IMR-90 (cell line): ENCODE measurements around the gene GMEB2. TPM values are rescaled to one million over a fixed set of nuclear protein-coding genes. Genes with fewer than 3 reads are reported as not detected.

Source experiments
- ATAC-seq: fragments of 200-7000 bp; cut with Tn5 transposase; 2 replicates; pipeline ENCODE4 v1.9.1; 2020; ENCODE audit warnings: low read depth, mild to moderate bottlenecking, moderate library complexity
- BruUV-seq: library from RNA; stranded (reverse); fragments of 400-500 nt; replicated peaks from 2 replicates; lab custom pipeline; 2021; lab: Mats Ljungman, UMichigan
- CTCF ChIA-PET: fragments of 300-600 bp; formaldehyde crosslinking; extraction: SDS; loops from one replicate; lab custom pipeline; 2021; ENCODE audit warnings: antibody characterized with exemption; lab: Yijun Ruan, JAX
- POLR2A ChIA-PET: fragments of 300-600 bp; sonication (Branson Sonifier 250); formaldehyde crosslinking; loops from one replicate; lab custom pipeline; 2022; ENCODE audit warnings: antibody characterized with exemption; ENCODE audit not compliant: unreplicated experiment; lab: Charles Lee
- DNase-seq: peaks from one replicate; pipeline ENCODE4 v3.0.0; 2013
- H2AFZ ChIP-seq: replicated peaks from 2 replicates; pipeline ENCODE3; 2013; ENCODE audit warnings: low read length, mild to moderate bottlenecking; ENCODE audit not compliant: poor library complexity
- H2AK5ac ChIP-seq: 2 replicates; pipeline ENCODE4 v1.6.1; 2013; ENCODE audit warnings: low read depth, low read length, inconsistent platforms
- H2AK9ac ChIP-seq: replicated peaks from 2 replicates; pipeline ENCODE3; 2013; ENCODE audit warnings: mild to moderate bottlenecking, low read depth, low read length, moderate library complexity; ENCODE audit not compliant: poor library complexity
- H2BK120ac ChIP-seq: 2 replicates; pipeline ENCODE4 v1.6.1; 2013; ENCODE audit warnings: low read depth, low read length, inconsistent platforms
- H2BK15ac ChIP-seq: 3 replicates; pipeline ENCODE4 v1.6.1; 2013; ENCODE audit warnings: low read depth, low read length, inconsistent platforms
- H2BK20ac ChIP-seq: 2 replicates; pipeline ENCODE4 v1.6.1; 2013; ENCODE audit warnings: low read depth, mild to moderate bottlenecking, inconsistent platforms, low read length, moderate library complexity
- H2BK5ac ChIP-seq: 2 replicates; pipeline ENCODE4 v1.6.1; 2013; ENCODE audit warnings: mild to moderate bottlenecking, low read depth, low read length, inconsistent platforms; ENCODE audit not compliant: poor library complexity, severe bottlenecking
- H3K14ac ChIP-seq: replicated peaks from 2 replicates; pipeline ENCODE4 v1.6.1; 2013; ENCODE audit warnings: low read depth, low read length, inconsistent platforms
- H3K18ac ChIP-seq: 2 replicates; pipeline ENCODE4 v1.6.1; 2013; ENCODE audit warnings: low read depth, low read length, control low read depth
- H3K23ac ChIP-seq: 2 replicates; pipeline ENCODE4 v1.6.1; 2013; ENCODE audit warnings: low read depth, low read length, inconsistent platforms
- H3K27ac ChIP-seq: 2 replicates; pipeline ENCODE4 v1.5.1; 2013; ENCODE audit warnings: mild to moderate bottlenecking, control low read depth, low read length; ENCODE audit not compliant: insufficient read depth
- H3K27me3 ChIP-seq: 2 replicates; pipeline ENCODE4 v1.6.1; 2013; ENCODE audit warnings: low read length; ENCODE audit not compliant: control insufficient read depth, insufficient read depth
- H3K36me3 ChIP-seq: 2 replicates; pipeline ENCODE4 v1.6.1; 2013; ENCODE audit warnings: low read length, mixed read lengths; ENCODE audit not compliant: control insufficient read depth, insufficient read depth
- H3K4ac ChIP-seq: 2 replicates; pipeline ENCODE4 v1.6.1; 2013; ENCODE audit warnings: low read depth, low read length, inconsistent platforms
- H3K4me1 ChIP-seq: 2 replicates; pipeline ENCODE4 v1.6.1; 2013; ENCODE audit warnings: low read length, mixed read lengths; ENCODE audit not compliant: control insufficient read depth, insufficient read depth
- H3K4me2 ChIP-seq: 2 replicates; pipeline ENCODE4 v1.6.1; 2013; ENCODE audit warnings: low read depth, mild to moderate bottlenecking, control low read depth, low read length, moderate library complexity
- H3K4me3 ChIP-seq: 2 replicates; pipeline ENCODE4 v1.5.1; 2013; ENCODE audit warnings: low read depth, mild to moderate bottlenecking, control low read depth, low read length, moderate library complexity; ENCODE audit not compliant: insufficient read depth
- H3K56ac ChIP-seq: 2 replicates; pipeline ENCODE4 v1.6.1; 2013; ENCODE audit warnings: low read length, inconsistent platforms; ENCODE audit not compliant: insufficient read depth; ENCODE audit errors: extremely low read depth
- H3K79me1 ChIP-seq, 2 experiments: 2 replicates each; pipeline ENCODE4 v1.6.1; 2013; ENCODE audit warnings: low read length in 2 of 2, inconsistent platforms in 1 of 2, low read depth in 1 of 2
- H3K9ac ChIP-seq: 2 replicates; pipeline ENCODE4 v1.6.1; 2013; ENCODE audit warnings: low read depth, low read length, control low read depth
- H3K9me1 ChIP-seq: 2 replicates; pipeline ENCODE4 v1.6.1; 2013; ENCODE audit warnings: low read length, inconsistent platforms; ENCODE audit not compliant: insufficient read depth
- H3K9me3 ChIP-seq: 2 replicates; pipeline ENCODE4 v1.6.1; 2013; ENCODE audit warnings: low read length; ENCODE audit not compliant: control insufficient read depth, insufficient read depth
- H4K20me1 ChIP-seq: 2 replicates; pipeline ENCODE4 v1.6.1; 2013; ENCODE audit warnings: low read length, inconsistent platforms; ENCODE audit not compliant: insufficient read depth
- H4K5ac ChIP-seq: 2 replicates; pipeline ENCODE4 v1.6.1; 2013; ENCODE audit warnings: mild to moderate bottlenecking, low read depth, low read length, control low read depth
- H4K8ac ChIP-seq, 2 experiments: 2 replicates each; pipeline ENCODE4 v1.6.1; 2013; ENCODE audit warnings: low read depth in 2 of 2, low read length in 2 of 2, control low read depth in 1 of 2, inconsistent platforms in 1 of 2
- H4K91ac ChIP-seq: 2 replicates; pipeline ENCODE4 v1.6.1; 2013; ENCODE audit warnings: low read depth, low read length, inconsistent platforms; ENCODE audit not compliant: insufficient read depth
- BHLHE40 ChIP-seq: fragments of 150-350 bp; IDR thresholded peaks from 2 replicates; pipeline ENCODE4 v1.6.1; 2016; ENCODE audit warnings: mild to moderate bottlenecking, low read depth, low read length
- CEBPB ChIP-seq: IDR thresholded peaks from 2 replicates; pipeline ENCODE4 v1.6.1; 2012; ENCODE audit warnings: low read depth, low read length, improper control_type of control experiment
- CHD1 ChIP-seq: IDR thresholded peaks from 2 replicates; pipeline ENCODE4 v1.6.1; 2012; ENCODE audit warnings: low read depth, low read length, improper control_type of control experiment
- FOS ChIP-seq: fragments of 150-350 bp; IDR thresholded peaks from 2 replicates; pipeline ENCODE4 v1.6.1; 2016; ENCODE audit warnings: low read depth, low read length
- MAFK ChIP-seq: IDR thresholded peaks from 2 replicates; pipeline ENCODE4 v1.6.1; 2012; ENCODE audit warnings: low read depth, low read length, improper control_type of control experiment
- MAZ ChIP-seq: IDR thresholded peaks from 2 replicates; pipeline ENCODE4 v1.6.1; 2012; ENCODE audit warnings: low read depth, mild to moderate bottlenecking, low read length, improper control_type of control experiment, moderate library complexity, borderline replicate concordance
- MXI1 ChIP-seq: IDR thresholded peaks from 2 replicates; pipeline ENCODE4 v1.6.1; 2012; ENCODE audit warnings: low read depth, mild to moderate bottlenecking, low read length, moderate library complexity, borderline replicate concordance
- NFE2L2 ChIP-seq: fragments of 150-350 bp; IDR thresholded peaks from 2 replicates; pipeline ENCODE4 v1.6.1; 2016; ENCODE audit warnings: low read depth, mild to moderate bottlenecking, low read length
- POLR2A ChIP-seq: IDR thresholded peaks from 2 replicates; pipeline ENCODE4 v1.6.1; 2012; ENCODE audit warnings: mild to moderate bottlenecking, low read depth, low read length
- RAD21 ChIP-seq: IDR thresholded peaks from 2 replicates; pipeline ENCODE4 v1.6.1; 2012; ENCODE audit warnings: low read length, improper control_type of control experiment
- RCOR1 ChIP-seq: IDR thresholded peaks from 2 replicates; pipeline ENCODE4 v1.6.1; 2012; ENCODE audit warnings: mild to moderate bottlenecking, low read length, improper control_type of control experiment; ENCODE audit not compliant: insufficient replicate concordance
- RFX5 ChIP-seq: IDR thresholded peaks from 2 replicates; pipeline ENCODE4 v1.8.0; 2012; ENCODE audit warnings: low read depth, mild to moderate bottlenecking, low read length, moderate library complexity
- SMC3 ChIP-seq: fragments of 150-350 bp; IDR thresholded peaks from 2 replicates; pipeline ENCODE4 v1.6.1; 2016; ENCODE audit warnings: low read depth, mild to moderate bottlenecking, antibody characterized with exemption, low read length, moderate library complexity
- WGBS, 2 experiments: methylation state at CpG; one replicate each; pipeline versions ENCODE4 v1.1.5 to v1.1.7; 2013; ENCODE audit warnings: missing lambda C conversion rate in 2 of 2; ENCODE audit not compliant: insufficient read length in 1 of 2; ENCODE audit errors: extremely low coverage in 2 of 2; 5-methylcytosine and 5-hydroxymethylcytosine counted together
- dilution Hi-C: fragments of 300-500 bp; cut with HindIII; formaldehyde crosslinking; loops from one replicate; pipeline ENCODE4 v1.14.3; 2018; ENCODE audit warnings: low sequenced_read_pairs; ENCODE audit not compliant: unreplicated experiment
- in situ Hi-C: fragments of 300-500 bp; cut with MboI; formaldehyde crosslinking; loops from 3 replicates; pipeline ENCODE4 v1.14.3; 2019; ENCODE audit warnings: low sequenced_read_pairs, inconsistent platforms, mixed read lengths
- intact Hi-C: fragments of 100-400 bp; cut with micrococcal nuclease; formaldehyde crosslinking; loops from 2 replicates; pipeline ENCODE4 v1.10.0; 2022
- polyA plus RNA-seq, 3 experiments: library from polyadenylated mRNA; depleted of rRNA; stranded (reverse); fragments of >200 nt; gene quantifications; 2 replicates each; pipeline ENCODE4 v1.2.3, GENCODE V29; 2012; ENCODE audit warnings: low replicate concordance in 1 of 3
- total RNA-seq: library from RNA; depleted of rRNA; stranded (reverse); fragments of >200 nt; gene quantifications from 2 replicates; pipeline ENCODE4 v1.2.3, GENCODE V29; 2012
- TF ChIP-seq, protein P1 (sequence below): fragments of 150-350 bp; IDR thresholded peaks from 2 replicates; pipeline ENCODE4 v1.6.1; 2017; ENCODE audit warnings: mild to moderate bottlenecking, antibody characterized with exemption, low read length, low read depth
- TF ChIP-seq, protein P2 (sequence below): conservative IDR thresholded peaks from 2 replicates; pipeline ENCODE4 v1.5.1; 2012; ENCODE audit warnings: mild to moderate bottlenecking, low read depth, low read length, improper control_type of control experiment
- TF ChIP-seq, protein P3 (sequence below): fragments of 150-350 bp; IDR thresholded peaks from 2 replicates; pipeline ENCODE4 v1.6.1; 2016; ENCODE audit warnings: low read depth, mild to moderate bottlenecking, low read length, moderate library complexity, borderline replicate concordance

Gene GMEB2
- total and polyA plus RNA-seq, 2 of the 4 experiments (the other 2 are of a cell fraction) = 5.0 to 10.0 TPM

DNA sequence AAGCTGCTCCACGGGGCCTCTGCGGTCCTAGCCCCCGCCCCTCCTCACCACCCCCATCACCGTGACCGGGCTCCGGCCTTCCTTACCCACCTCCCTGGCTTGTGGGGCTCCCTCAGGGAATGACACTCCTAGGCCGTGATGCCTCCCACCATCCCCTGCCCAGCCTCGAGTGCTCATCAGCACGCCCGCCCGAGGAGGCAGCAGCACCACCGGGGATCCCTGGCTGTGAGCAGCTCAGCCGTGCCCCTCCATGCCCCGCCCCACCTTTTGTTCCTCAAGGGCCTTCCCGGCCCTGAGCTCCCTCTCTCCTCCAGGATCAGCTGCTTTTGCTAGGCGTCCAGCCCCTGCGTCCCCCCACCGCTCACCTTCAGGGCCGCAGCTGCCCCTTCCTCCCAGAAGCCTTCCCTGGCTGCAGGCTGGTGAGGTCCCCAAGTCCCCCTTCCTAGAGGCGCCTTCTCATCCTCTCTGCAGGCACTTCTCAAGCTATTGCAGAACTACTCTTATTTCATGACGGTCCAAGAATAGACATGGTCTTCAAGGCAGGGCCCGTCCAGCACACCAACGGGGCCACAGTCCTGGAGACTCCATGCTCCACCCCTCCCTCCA is 69.9 kb downstream of the GMEB2 start:
- Histone ChIP-seq H2BK120ac (no peak overlapping the region), H3K9me3 (no peaks in the 10 kb centered on the region), H2AK9ac (peak overlapping the region; percentile 82), H3K56ac (no peak overlapping the region), H3K4me1 (peaks cover 5% of the 10 kb centered on the region; the same call in 1 of the 2 replicates), H3K18ac (no peak overlapping the region), H2BK20ac (no peak overlapping the region), H3K9ac (no peak overlapping the region), H4K91ac (no peak overlapping the region), H4K8ac (no peak overlapping the region), H4K5ac (no peak overlapping the region), H2BK5ac (no peak overlapping the region), H3K27ac (no peak overlapping the region), H3K4me3 (no peak overlapping the region), H4K20me1 (no peaks in the 10 kb centered on the region; the same call in 1 of the 2 replicates), H3K23ac (no peak overlapping the region), H3K4me2 (no peak overlapping the region), H3K4ac (no peak overlapping the region), H2AK5ac (no peak overlapping the region), H3K27me3 (no peaks in the 10 kb centered on the region), H3K9me1 (no peaks in the 10 kb centered on the region), H2BK15ac (no peak overlapping the region), H3K79me1 (no peaks in the 10 kb centered on the region), H2AFZ (no peak overlapping the region), H3K36me3 (peaks cover 22% of the 10 kb centered on the region), H3K14ac (no peak overlapping the region)
- BruUV-seq = no TSS peak
- POLR2A ChIA-PET = no interaction called here
- 60% methylated on average over 15 of the region's 23 CpGs; no CpG with 5 or more reads in 1 of the 2 experiments for WGBS, 2 experiments
- CTCF ChIA-PET = no interaction called here
- no peak for ATAC-seq
- intact Hi-C loops = no loop called here
- TF ChIP-seq, protein P1, sequence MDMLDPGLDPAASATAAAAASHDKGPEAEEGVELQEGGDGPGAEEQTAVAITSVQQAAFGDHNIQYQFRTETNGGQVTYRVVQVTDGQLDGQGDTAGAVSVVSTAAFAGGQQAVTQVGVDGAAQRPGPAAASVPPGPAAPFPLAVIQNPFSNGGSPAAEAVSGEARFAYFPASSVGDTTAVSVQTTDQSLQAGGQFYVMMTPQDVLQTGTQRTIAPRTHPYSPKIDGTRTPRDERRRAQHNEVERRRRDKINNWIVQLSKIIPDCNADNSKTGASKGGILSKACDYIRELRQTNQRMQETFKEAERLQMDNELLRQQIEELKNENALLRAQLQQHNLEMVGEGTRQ = no peak
- no peak for TF ChIP-seq POLR2A
- TF ChIP-seq MAFK = no peak
- TF ChIP-seq SMC3 = no peak
- no peak for TF ChIP-seq FOS
- TF ChIP-seq MAZ = no peak
- TF ChIP-seq RAD21 = no peak
- TF ChIP-seq RCOR1 = no peak
- TF ChIP-seq BHLHE40 = no peak
- no peak for TF ChIP-seq CEBPB
- TF ChIP-seq MXI1 = no peak
- TF ChIP-seq RFX5 = no peak
- TF ChIP-seq, protein P2, sequence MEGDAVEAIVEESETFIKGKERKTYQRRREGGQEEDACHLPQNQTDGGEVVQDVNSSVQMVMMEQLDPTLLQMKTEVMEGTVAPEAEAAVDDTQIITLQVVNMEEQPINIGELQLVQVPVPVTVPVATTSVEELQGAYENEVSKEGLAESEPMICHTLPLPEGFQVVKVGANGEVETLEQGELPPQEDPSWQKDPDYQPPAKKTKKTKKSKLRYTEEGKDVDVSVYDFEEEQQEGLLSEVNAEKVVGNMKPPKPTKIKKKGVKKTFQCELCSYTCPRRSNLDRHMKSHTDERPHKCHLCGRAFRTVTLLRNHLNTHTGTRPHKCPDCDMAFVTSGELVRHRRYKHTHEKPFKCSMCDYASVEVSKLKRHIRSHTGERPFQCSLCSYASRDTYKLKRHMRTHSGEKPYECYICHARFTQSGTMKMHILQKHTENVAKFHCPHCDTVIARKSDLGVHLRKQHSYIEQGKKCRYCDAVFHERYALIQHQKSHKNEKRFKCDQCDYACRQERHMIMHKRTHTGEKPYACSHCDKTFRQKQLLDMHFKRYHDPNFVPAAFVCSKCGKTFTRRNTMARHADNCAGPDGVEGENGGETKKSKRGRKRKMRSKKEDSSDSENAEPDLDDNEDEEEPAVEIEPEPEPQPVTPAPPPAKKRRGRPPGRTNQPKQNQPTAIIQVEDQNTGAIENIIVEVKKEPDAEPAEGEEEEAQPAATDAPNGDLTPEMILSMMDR = no peak
- TF ChIP-seq CHD1 = no peak
- no peak for TF ChIP-seq NFE2L2
- TF ChIP-seq, protein P3, sequence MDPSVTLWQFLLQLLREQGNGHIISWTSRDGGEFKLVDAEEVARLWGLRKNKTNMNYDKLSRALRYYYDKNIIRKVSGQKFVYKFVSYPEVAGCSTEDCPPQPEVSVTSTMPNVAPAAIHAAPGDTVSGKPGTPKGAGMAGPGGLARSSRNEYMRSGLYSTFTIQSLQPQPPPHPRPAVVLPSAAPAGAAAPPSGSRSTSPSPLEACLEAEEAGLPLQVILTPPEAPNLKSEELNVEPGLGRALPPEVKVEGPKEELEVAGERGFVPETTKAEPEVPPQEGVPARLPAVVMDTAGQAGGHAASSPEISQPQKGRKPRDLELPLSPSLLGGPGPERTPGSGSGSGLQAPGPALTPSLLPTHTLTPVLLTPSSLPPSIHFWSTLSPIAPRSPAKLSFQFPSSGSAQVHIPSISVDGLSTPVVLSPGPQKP = no peak
- dilution Hi-C loops = no loop called here
- in situ Hi-C loops = no loop called here
- DNase-seq = no peak
